Measurements from ENCODE around the gene PDE2A.

- TF ChIP-seq, protein P1, sequence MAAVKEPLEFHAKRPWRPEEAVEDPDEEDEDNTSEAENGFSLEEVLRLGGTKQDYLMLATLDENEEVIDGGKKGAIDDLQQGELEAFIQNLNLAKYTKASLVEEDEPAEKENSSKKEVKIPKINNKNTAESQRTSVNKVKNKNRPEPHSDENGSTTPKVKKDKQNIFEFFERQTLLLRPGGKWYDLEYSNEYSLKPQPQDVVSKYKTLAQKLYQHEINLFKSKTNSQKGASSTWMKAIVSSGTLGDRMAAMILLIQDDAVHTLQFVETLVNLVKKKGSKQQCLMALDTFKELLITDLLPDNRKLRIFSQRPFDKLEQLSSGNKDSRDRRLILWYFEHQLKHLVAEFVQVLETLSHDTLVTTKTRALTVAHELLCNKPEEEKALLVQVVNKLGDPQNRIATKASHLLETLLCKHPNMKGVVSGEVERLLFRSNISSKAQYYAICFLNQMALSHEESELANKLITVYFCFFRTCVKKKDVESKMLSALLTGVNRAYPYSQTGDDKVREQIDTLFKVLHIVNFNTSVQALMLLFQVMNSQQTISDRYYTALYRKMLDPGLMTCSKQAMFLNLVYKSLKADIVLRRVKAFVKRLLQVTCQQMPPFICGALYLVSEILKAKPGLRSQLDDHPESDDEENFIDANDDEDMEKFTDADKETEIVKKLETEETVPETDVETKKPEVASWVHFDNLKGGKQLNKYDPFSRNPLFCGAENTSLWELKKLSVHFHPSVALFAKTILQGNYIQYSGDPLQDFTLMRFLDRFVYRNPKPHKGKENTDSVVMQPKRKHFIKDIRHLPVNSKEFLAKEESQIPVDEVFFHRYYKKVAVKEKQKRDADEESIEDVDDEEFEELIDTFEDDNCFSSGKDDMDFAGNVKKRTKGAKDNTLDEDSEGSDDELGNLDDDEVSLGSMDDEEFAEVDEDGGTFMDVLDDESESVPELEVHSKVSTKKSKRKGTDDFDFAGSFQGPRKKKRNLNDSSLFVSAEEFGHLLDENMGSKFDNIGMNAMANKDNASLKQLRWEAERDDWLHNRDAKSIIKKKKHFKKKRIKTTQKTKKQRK (IDR thresholded peaks at IDR 0.05; ENCODE audit: low read depth, low read length): no peak
- TF ChIP-seq SUZ12 (IDR thresholded peaks at IDR 0.05; ENCODE audit: unreplicated experiment): no peak
Observed at GRCh38 chr11:72679869-72680268, 5.6 kb upstream of the PDE2A start.
